GM23338 (cell line): ENCODE results near the gene CRADD. TPM values are rescaled to one million over a fixed set of nuclear protein-coding genes. Genes with fewer than 3 reads are reported as not detected.

Experiments
- ATAC-seq: fragments of 200-7000 bp; cut with Tn5 transposase; 3 replicates; pipeline ENCODE4 v1.9.1; 2020
- DNase-seq: peaks from one replicate; pipeline ENCODE4 v3.0.0-alpha.2; 2015; ENCODE audit warnings: low spot score
- H2AFZ ChIP-seq: fragments of 200-600 bp; sonication (generic); 2 replicates; pipeline ENCODE4 v1.8.0; 2016; ENCODE audit warnings: antibody characterized with exemption, mild to moderate bottlenecking, moderate library complexity
- H3F3A ChIP-seq: fragments of 200-600 bp; sonication (generic); replicated peaks from 2 replicates; pipeline ENCODE4 v1.8.0; 2017; ENCODE audit warnings: antibody characterized with exemption, mixed run types, low read depth
- H3K27ac ChIP-seq: fragments of 200-600 bp; sonication (generic); 2 replicates; pipeline ENCODE4 v1.6.1; 2016; ENCODE audit warnings: low read depth
- H3K27me3 ChIP-seq: fragments of 200-600 bp; sonication (generic); 2 replicates; pipeline ENCODE4 v1.8.0; 2016; ENCODE audit warnings: mild to moderate bottlenecking, mixed run types, moderate library complexity; ENCODE audit not compliant: insufficient read depth
- H3K36me3 ChIP-seq: fragments of 200-600 bp; sonication (generic); 2 replicates; pipeline ENCODE4 v1.8.0; 2016; ENCODE audit warnings: mild to moderate bottlenecking; ENCODE audit not compliant: insufficient read depth
- H3K4me1 ChIP-seq: fragments of 200-600 bp; sonication (generic); 2 replicates; pipeline ENCODE4 v1.8.0; 2016; ENCODE audit warnings: mild to moderate bottlenecking, moderate library complexity; ENCODE audit not compliant: insufficient read depth
- H3K4me2 ChIP-seq: fragments of 200-600 bp; sonication (generic); 2 replicates; pipeline ENCODE4 v1.7.1; 2017; ENCODE audit warnings: mixed run types
- H3K4me3 ChIP-seq: fragments of 200-600 bp; sonication (generic); 2 replicates; pipeline ENCODE4 v1.6.1; 2016; ENCODE audit warnings: mixed run types
- H3K79me2 ChIP-seq: fragments of 200-600 bp; sonication (generic); replicated peaks from 2 replicates; pipeline ENCODE4 v1.8.0; 2017; ENCODE audit warnings: mild to moderate bottlenecking; ENCODE audit not compliant: insufficient read depth
- H3K9me2 ChIP-seq: fragments of 200-600 bp; sonication (generic); 2 replicates; pipeline ENCODE4 v1.8.0; 2017; ENCODE audit not compliant: insufficient read depth
- H4K20me1 ChIP-seq: fragments of 200-600 bp; sonication (generic); replicated peaks from 2 replicates; pipeline ENCODE4 v1.8.0; 2017; ENCODE audit warnings: mild to moderate bottlenecking; ENCODE audit not compliant: insufficient read depth
- H3K27ac Mint-ChIP-seq: 2 replicates; pipeline ENCODE4 v1.8.0; 2020; ENCODE audit warnings: inconsistent platforms, mild to moderate bottlenecking, moderate library complexity, mixed read lengths
- H3K27me3 Mint-ChIP-seq: 3 replicates; pipeline ENCODE4 v1.8.0; 2022; ENCODE audit warnings: low read depth, mild to moderate bottlenecking, moderate library complexity, mixed read lengths, inconsistent platforms; ENCODE audit not compliant: insufficient read depth, poor library complexity
- H3K36me3 Mint-ChIP-seq: 3 replicates; pipeline ENCODE4 v1.8.0; 2021; ENCODE audit warnings: low read depth, mild to moderate bottlenecking, inconsistent platforms, moderate library complexity, mixed read lengths
- H3K4me1 Mint-ChIP-seq: 3 replicates; pipeline ENCODE4 v1.8.0; 2020; ENCODE audit warnings: mild to moderate bottlenecking, inconsistent platforms, mixed read lengths
- H3K4me3 Mint-ChIP-seq: 3 replicates; pipeline ENCODE4 v1.8.0; 2021; ENCODE audit warnings: moderate library complexity, mild to moderate bottlenecking, inconsistent platforms, mixed read lengths
- H3K9me3 Mint-ChIP-seq: 3 replicates; pipeline ENCODE4 v1.8.0; 2020; ENCODE audit warnings: moderate library complexity, mild to moderate bottlenecking, inconsistent platforms, mixed read lengths
- EZH2 ChIP-seq: fragments of 200-600 bp; sonication (generic); IDR thresholded peaks from one replicate; pipeline ENCODE4 v1.8.0; 2017; ENCODE audit warnings: antibody characterized with exemption, mild to moderate bottlenecking, low read depth; ENCODE audit not compliant: unreplicated experiment
- NANOG ChIP-seq: IDR thresholded peaks from 2 replicates; pipeline ENCODE4 v1.6.1; 2016; ENCODE audit warnings: antibody characterized with exemption, borderline replicate concordance
- POLR2AphosphoS5 ChIP-seq: IDR thresholded peaks from 2 replicates; pipeline ENCODE4 v1.6.1; 2016; ENCODE audit warnings: antibody characterized with exemption, low read depth
- STAT1 ChIP-seq: IDR thresholded peaks from one replicate; pipeline ENCODE4 v1.6.1; 2016; ENCODE audit warnings: antibody characterized with exemption; ENCODE audit not compliant: unreplicated experiment
- ZNF114 ChIP-seq: fragments of 250-450 bp; sonication (Bioruptor Pico); IDR thresholded peaks from 2 replicates; pipeline ENCODE4 v1.5.0; 2020; ENCODE audit warnings: mild to moderate bottlenecking, moderate library complexity
- ZNF331 ChIP-seq: fragments of 250-450 bp; sonication (Bioruptor Pico); IDR thresholded peaks from 2 replicates; pipeline ENCODE4 v1.5.0; 2020; ENCODE audit warnings: low read depth, mild to moderate bottlenecking, moderate library complexity
- polyA plus RNA-seq: library from polyadenylated mRNA; unstranded; fragments of >200 nt; fragmentation: Nextera tagmentation; extraction: Ambion mirVana; gene quantifications from 2 replicates; pipeline ENCODE4 v1.2.1, GENCODE V29; 2016
- total RNA-seq: library from RNA; depleted of rRNA; stranded (reverse); fragments of >200 nt; shearing (Covaris generic); gene quantifications from 2 replicates; pipeline ENCODE4 v1.2.3, GENCODE V29; 2014
- TF ChIP-seq, protein P1 (sequence below), 2 experiments: fragments of 200-600 bp in 1 of 2; sonication (generic) in 1 of 2; conservative IDR thresholded peaks; 2 replicates each; pipeline versions ENCODE4 v1.5.1 to v1.6.1; 2016 to 2017; ENCODE audit warnings: antibody characterized with exemption in 2 of 2, low read depth in 2 of 2, mild to moderate bottlenecking in 2 of 2, moderate library complexity in 1 of 2
- TF ChIP-seq, protein P2 (sequence below): fragments of 250-450 bp; sonication (Bioruptor Pico); IDR thresholded peaks from 2 replicates; pipeline ENCODE4 v1.5.0; 2020; ENCODE audit warnings: mild to moderate bottlenecking, moderate library complexity

CRADD gene
- total and polyA plus RNA-seq, 2 experiments from 2014 or later: 6.3 to 27.9 TPM

DNA sequence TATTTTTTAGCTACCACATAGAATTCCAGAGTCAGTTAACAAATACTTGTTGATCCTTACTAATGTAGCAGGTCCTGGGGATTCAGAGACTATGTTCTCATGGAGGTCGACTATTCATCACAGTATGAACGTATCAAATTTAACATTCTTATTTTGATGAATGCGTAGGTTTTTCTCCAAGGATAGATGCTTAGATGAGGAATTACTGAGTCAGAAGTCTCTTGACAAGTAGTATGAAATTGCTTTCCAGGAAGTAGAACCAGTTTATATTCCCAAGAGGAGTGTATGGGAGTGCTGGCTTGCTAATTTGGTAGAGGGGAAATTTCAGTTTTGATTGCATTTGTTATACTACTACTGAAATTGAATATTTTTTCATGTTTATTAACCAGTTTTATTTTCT is 42.8 kb upstream of the CRADD start:
- H3K9me2 ChIP-seq: no peaks in the 10 kb centered on the region
- no peak overlapping the region for H3K4me2 ChIP-seq
- H3K27me3 Mint-ChIP-seq: peaks cover 7% of the 10 kb centered on the region
- H3K4me1 Mint-ChIP-seq: peaks cover 3% of the 10 kb centered on the region; the same call in 2 of the 3 replicates
- H3K79me2 ChIP-seq: no peaks in the 10 kb centered on the region
- H3K36me3 ChIP-seq: no peaks in the 10 kb centered on the region
- DNase-seq (no peak), ATAC-seq (no peak)
- H3K4me3 ChIP-seq: no peak overlapping the region
- no peaks in the 10 kb centered on the region for H3F3A ChIP-seq
- H4K20me1 ChIP-seq: no peaks in the 10 kb centered on the region
- H3K36me3 Mint-ChIP-seq: peaks cover 12% of the 10 kb centered on the region; the same call in 2 of the 3 replicates
- H3K27me3 ChIP-seq: no peaks in the 10 kb centered on the region
- TF ChIP-seq NANOG (no peak), POLR2AphosphoS5 (no peak), EZH2 (no peak), ZNF331 (CRISPR knock-in tag) (no peak), ZNF114 (CRISPR knock-in tag) (no peak), STAT1 (no peak)
- TF ChIP-seq, protein P1, sequence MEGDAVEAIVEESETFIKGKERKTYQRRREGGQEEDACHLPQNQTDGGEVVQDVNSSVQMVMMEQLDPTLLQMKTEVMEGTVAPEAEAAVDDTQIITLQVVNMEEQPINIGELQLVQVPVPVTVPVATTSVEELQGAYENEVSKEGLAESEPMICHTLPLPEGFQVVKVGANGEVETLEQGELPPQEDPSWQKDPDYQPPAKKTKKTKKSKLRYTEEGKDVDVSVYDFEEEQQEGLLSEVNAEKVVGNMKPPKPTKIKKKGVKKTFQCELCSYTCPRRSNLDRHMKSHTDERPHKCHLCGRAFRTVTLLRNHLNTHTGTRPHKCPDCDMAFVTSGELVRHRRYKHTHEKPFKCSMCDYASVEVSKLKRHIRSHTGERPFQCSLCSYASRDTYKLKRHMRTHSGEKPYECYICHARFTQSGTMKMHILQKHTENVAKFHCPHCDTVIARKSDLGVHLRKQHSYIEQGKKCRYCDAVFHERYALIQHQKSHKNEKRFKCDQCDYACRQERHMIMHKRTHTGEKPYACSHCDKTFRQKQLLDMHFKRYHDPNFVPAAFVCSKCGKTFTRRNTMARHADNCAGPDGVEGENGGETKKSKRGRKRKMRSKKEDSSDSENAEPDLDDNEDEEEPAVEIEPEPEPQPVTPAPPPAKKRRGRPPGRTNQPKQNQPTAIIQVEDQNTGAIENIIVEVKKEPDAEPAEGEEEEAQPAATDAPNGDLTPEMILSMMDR (conservative IDR thresholded peaks at IDR 0.05; ENCODE audit: low read depth in 2 of 2): no peak
- TF ChIP-seq, protein P2, sequence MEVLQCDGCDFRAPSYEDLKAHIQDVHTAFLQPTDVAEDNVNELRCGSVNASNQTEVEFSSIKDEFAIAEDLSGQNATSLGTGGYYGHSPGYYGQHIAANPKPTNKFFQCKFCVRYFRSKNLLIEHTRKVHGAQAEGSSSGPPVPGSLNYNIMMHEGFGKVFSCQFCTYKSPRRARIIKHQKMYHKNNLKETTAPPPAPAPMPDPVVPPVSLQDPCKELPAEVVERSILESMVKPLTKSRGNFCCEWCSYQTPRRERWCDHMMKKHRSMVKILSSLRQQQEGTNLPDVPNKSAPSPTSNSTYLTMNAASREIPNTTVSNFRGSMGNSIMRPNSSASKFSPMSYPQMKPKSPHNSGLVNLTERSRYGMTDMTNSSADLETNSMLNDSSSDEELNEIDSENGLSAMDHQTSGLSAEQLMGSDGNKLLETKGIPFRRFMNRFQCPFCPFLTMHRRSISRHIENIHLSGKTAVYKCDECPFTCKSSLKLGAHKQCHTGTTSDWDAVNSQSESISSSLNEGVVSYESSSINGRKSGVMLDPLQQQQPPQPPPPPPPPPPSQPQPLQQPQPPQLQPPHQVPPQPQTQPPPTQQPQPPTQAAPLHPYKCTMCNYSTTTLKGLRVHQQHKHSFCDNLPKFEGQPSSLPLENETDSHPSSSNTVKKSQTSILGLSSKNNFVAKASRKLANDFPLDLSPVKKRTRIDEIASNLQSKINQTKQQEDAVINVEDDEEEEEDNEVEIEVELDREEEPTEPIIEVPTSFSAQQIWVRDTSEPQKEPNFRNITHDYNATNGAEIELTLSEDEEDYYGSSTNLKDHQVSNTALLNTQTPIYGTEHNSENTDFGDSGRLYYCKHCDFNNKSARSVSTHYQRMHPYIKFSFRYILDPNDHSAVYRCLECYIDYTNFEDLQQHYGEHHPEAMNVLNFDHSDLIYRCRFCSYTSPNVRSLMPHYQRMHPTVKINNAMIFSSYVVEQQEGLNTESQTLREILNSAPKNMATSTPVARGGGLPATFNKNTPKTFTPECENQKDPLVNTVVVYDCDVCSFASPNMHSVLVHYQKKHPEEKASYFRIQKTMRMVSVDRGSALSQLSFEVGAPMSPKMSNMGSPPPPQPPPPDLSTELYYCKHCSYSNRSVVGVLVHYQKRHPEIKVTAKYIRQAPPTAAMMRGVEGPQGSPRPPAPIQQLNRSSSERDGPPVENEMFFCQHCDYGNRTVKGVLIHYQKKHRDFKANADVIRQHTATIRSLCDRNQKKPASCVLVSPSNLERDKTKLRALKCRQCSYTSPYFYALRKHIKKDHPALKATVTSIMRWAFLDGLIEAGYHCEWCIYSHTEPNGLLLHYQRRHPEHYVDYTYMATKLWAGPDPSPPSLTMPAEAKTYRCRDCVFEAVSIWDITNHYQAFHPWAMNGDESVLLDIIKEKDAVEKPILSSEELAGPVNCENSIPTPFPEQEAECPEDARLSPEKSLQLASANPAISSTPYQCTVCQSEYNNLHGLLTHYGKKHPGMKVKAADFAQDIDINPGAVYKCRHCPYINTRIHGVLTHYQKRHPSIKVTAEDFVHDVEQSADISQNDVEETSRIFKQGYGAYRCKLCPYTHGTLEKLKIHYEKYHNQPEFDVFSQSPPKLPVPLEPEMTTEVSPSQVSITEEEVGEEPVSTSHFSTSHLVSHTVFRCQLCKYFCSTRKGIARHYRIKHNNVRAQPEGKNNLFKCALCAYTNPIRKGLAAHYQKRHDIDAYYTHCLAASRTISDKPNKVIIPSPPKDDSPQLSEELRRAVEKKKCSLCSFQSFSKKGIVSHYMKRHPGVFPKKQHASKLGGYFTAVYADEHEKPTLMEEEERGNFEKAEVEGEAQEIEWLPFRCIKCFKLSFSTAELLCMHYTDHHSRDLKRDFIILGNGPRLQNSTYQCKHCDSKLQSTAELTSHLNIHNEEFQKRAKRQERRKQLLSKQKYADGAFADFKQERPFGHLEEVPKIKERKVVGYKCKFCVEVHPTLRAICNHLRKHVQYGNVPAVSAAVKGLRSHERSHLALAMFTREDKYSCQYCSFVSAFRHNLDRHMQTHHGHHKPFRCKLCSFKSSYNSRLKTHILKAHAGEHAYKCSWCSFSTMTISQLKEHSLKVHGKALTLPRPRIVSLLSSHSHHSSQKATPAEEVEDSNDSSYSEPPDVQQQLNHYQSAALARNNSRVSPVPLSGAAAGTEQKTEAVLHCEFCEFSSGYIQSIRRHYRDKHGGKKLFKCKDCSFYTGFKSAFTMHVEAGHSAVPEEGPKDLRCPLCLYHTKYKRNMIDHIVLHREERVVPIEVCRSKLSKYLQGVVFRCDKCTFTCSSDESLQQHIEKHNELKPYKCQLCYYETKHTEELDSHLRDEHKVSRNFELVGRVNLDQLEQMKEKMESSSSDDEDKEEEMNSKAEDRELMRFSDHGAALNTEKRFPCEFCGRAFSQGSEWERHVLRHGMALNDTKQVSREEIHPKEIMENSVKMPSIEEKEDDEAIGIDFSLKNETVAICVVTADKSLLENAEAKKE (CRISPR knock-in tag): no peak
- no peaks in the 10 kb centered on the region; the same call in 1 of the 2 replicates for H3K4me1 ChIP-seq
- H3K9me3 Mint-ChIP-seq: peaks cover 13% of the 10 kb centered on the region
- H3K27ac Mint-ChIP-seq: no peak overlapping the region
- no peak overlapping the region for H2AFZ ChIP-seq
- H3K27ac ChIP-seq: no peak overlapping the region
- no peak overlapping the region for H3K4me3 Mint-ChIP-seq
